ENCODE measurements around the gene CROT.
A peak's percentile ranks its signal among the peaks of the same experiment; 100 is the strongest.

Gene CROT

GRCh38 chr7:87413951-87414793 is 68.7 kb downstream of the CROT start:
- DNase-seq (ENCODE audit: low read depth): peak; percentile 68

- DNase-seq (ENCODE audit: low read depth): no peak
Measured at GRCh38 chr7:87414794-87415188, 69.3 kb downstream of the CROT start.

DNA sequence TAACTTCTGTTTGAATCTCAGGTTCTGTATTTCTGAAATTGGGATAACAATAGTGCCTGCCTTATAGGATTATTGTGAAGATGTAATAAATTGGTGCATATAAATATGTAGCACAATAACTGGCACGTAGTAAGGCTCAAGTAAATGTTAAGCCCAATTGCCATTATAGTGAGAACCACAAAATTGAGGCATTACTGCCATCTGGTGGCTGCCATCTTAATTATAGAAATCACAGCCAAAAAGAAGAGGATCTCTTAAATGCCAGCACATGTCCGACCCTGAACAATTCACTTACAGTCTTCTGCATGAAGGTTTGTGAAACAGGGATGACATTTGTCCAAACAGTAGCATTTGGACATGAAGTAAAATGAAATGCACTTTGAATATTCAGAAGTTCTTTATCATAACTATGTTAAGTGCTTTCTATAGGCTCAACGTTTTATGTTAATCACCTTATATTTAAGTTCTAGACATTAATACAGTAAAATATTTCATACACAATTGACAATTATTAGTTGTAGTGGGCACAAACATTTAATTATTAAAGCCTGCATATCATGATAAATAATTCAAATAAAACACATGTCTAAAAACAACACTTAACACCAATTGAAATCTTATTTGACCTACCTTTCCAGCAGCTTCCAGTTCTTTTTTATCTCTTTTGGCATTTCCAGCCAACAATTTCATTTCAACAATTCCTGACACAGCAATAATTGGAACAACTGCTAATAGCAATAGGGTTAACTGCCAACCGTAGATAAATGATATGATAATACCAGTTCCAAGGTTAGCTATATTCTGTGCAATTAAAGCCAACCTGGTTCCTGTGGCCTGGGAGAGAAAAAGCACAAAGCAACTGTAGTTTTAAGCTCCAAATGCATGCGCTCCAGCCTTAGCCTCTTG is 71.5 kb downstream of the CROT start:
- peak; percentile 37 for DNase-seq (ENCODE audit: low read depth)

- DNase-seq (ENCODE audit: low read depth): no peak
Measured at GRCh38 chr7:87420173-87420572, 74.7 kb downstream of the CROT start.

- DNase-seq (ENCODE audit: low read depth): no peak
Measured at GRCh38 chr7:87424075-87424474, 78.6 kb downstream of the CROT start.

DNA sequence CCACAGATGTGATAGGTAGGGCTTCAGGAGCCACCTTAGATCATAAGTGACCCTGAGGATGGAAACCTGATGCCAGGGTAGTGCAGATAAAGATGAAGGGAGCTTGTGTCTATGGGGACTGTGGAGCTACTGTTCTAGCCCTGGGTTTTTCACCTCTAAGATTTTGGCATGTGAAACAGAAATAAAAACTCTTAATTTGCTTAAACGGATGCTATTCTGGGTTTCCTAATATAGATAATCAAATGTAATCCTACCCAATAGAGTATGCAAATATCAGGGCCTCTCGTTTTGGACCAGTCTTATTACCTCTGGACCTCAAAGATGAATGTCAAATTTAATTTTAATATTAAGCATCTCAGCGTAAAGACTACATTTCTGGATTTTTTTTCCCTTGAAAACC is 80.7 kb downstream of the CROT start:
- DNase-seq (ENCODE audit: low read depth): no peak

DNA sequence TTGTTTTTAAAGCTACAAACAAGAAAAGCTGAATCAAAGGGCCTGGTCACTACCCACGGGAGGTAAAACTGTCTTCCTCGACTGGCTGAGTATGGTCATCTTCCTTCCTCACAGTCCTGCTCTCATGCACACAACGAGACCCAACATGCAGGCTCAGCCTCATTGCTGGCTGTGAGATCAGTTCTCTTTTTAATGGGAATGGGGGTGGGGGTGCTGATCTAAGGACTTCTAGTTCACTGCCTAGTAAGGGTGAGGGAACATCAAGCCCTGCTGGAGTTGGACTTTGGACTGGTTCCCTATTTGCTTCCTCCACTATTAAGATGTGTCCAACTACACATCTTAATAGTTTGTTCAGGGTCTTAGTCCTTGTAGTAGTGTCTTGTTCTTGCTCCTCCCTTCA is 81.8 kb downstream of the CROT start:
- DNase-seq (ENCODE audit: low read depth): no peak

GRCh38 chr7:87432536-87432935 is 87.1 kb downstream of the CROT start:
- no peak for DNase-seq (ENCODE audit: low read depth)

GRCh38 chr7:87435546-87435945 is 90.1 kb downstream of the CROT start:
- DNase-seq (ENCODE audit: low read depth): no peak

DNA sequence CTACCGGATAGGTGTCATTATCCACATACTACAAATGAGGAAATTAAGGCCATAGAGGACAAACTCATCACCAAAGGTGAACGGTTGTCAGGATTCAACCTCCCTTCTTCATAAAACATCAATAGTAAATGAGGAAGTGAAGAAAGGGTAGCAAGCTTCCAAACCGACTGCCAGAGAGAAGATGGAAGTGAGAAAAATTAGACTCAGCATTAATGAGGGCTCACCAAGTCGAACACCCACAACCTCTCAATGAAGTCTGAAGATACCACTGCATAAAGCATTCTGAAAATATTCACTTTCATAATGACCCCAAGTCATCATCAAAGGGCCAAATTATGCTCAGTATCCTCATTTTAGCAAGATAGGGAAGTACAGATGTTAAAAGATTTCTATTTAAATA is 100.4 kb downstream of the CROT start:
- no peak for DNase-seq (ENCODE audit: low read depth)

- DNase-seq (ENCODE audit: low read depth): no peak
Measured at GRCh38 chr7:87447116-87447635, 101.7 kb downstream of the CROT start.

GRCh38 chr7:87448388-87448787 is 102.9 kb downstream of the CROT start:
- DNase-seq (ENCODE audit: low read depth): no peak
